LNCaP clone FGC (cell line): Measurements from ENCODE around the gene TBX4.
"Not testable (repeated sequence)": the region's sequence is repeated elsewhere in the genome, so short reads cannot be mapped to it uniquely, and the experiment has no call there.

Experiments
- DNase-seq: peaks from one replicate; pipeline ENCODE4 v3.0.0-alpha.2; 2011; ENCODE audit warnings: low read depth
- H3K4me3 ChIP-seq: 2 replicates; pipeline ENCODE4 v1.5.1; 2011; ENCODE audit warnings: mild to moderate bottlenecking, low read depth, low read length, control low read depth
- CTCF ChIP-seq: IDR thresholded peaks from 2 replicates; pipeline ENCODE4 v1.5.1; 2012; ENCODE audit warnings: mild to moderate bottlenecking; ENCODE audit not compliant: control insufficient read depth, insufficient read depth; ENCODE audit errors: extremely low read depth

The TBX4 gene

GRCh38 chr17:61492759-61493526 is 40.7 kb downstream of the TBX4 start:
- TF ChIP-seq CTCF: no peak
- DNase-seq: no peak
- no peak overlapping the region for H3K4me3 ChIP-seq

GRCh38 chr17:61493830-61494324 is 41.7 kb downstream of the TBX4 start:
- not testable (repeated sequence) for H3K4me3 ChIP-seq, DNase-seq

- no peak for TF ChIP-seq CTCF
- DNase-seq: no peak
- H3K4me3 ChIP-seq: no peak overlapping the region
Measured at GRCh38 chr17:61494325-61495160, 42.3 kb downstream of the TBX4 start.

- TF ChIP-seq CTCF: no peak
- DNase-seq: no peak
- H3K4me3 ChIP-seq: no peak overlapping the region
Measured at GRCh38 chr17:61495161-61495857, 43.1 kb downstream of the TBX4 start.

- DNase-seq: no peak
- TF ChIP-seq CTCF: no peak
- no peak overlapping the region for H3K4me3 ChIP-seq
Measured at GRCh38 chr17:61496174-61496956, 44.1 kb downstream of the TBX4 start.

GRCh38 chr17:61496957-61497653 is 44.9 kb downstream of the TBX4 start:
- peak; percentile 25 for DNase-seq
- no peak overlapping the region for H3K4me3 ChIP-seq
- no peak for TF ChIP-seq CTCF
